H54 (cell line): Measurements from ENCODE around the gene ARL6IP6.
A peak's percentile ranks its signal among the peaks of the same experiment; 100 is the strongest.
"Not testable (repeated sequence)": the region's sequence is repeated elsewhere in the genome, so short reads cannot be mapped to it uniquely, and the experiment has no call there.

Experiments used
- DNase-seq: peaks from one replicate; pipeline ENCODE4 v3.0.0; 2011; ENCODE audit warnings: low spot score, mixed read lengths; ENCODE audit not compliant: insufficient read length
- FAIRE-seq: peaks from 3 replicates; lab custom pipeline; 2011; peaks lifted over from hg19 to GRCh38; lab: Jason Lieb, UNC
- POLR2A ChIP-seq: IDR thresholded peaks from 2 replicates; pipeline ENCODE4 v1.6.1; 2011; ENCODE audit warnings: low read depth, mild to moderate bottlenecking, low read length

The ARL6IP6 gene

DNA sequence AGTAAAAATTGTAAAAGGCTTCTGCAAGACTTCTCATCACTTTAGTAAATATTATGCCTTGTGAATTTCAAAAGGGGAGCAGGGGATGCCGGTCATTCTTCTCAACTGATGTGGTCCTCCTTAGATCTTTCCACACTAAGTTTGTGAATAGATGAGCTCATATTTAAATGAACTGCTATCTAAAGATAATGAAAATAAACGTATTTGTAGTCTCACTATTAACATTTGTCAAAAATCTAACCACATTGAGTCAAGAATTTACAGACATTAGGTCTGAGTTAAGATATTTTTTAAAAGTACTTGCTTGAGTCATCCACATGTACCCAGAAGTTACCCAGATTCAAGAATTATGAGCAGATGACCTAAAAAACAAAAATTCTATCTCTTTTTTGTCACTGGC is 7.7 kb upstream of the ARL6IP6 start:
- FAIRE-seq, result peak; percentile 30
- no peak for TF ChIP-seq POLR2A
- DNase-seq, result no peak

DNA sequence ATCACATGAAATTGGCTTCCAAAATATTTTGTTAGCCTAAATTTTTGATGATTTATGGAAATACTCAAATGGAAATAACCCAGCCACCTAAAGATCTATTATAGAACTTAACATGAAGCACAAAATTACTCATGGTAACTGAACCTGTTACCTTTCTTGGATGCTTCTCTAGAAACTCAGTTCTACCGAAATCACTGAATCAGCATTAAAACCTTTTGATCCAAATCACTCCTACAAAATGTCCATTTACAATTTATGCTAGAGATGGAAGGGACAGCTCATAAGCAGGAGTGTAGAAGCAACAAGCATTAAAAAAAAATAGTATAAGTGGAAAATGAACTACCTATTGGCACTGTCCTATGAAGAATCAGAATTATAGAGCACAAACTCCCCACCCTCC is 3.3 kb upstream of the ARL6IP6 start:
- TF ChIP-seq POLR2A, result no peak
- no peak for DNase-seq
- no peak for FAIRE-seq

DNA sequence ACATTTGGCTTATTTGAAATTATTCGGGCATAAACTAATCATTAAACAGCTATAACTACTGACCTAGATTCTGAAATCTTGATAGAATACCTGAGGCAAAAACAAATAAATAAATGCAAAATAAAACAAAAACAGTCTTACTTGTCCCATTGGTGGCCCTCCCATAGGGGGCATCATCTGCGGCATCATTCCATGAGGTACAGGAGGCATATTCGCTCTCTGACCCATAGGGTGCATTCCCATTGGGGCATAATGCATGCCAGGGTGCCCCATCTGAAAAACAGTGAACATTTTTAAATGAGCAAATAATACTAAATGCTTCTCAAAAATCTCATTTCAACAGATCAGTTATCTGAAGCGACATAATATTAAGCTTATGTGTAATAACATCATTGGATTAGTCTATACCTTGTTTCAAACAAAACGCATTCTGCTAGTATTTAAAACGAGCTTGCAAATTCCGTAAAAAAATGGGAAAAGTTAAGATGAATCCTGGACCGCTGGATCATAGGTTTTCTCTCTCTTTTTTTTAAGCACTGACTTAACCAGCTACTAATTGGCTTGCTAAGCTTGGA is 2.5 kb upstream of the ARL6IP6 start:
- TF ChIP-seq POLR2A, result no peak
- FAIRE-seq (no peak), DNase-seq (no peak)

DNA sequence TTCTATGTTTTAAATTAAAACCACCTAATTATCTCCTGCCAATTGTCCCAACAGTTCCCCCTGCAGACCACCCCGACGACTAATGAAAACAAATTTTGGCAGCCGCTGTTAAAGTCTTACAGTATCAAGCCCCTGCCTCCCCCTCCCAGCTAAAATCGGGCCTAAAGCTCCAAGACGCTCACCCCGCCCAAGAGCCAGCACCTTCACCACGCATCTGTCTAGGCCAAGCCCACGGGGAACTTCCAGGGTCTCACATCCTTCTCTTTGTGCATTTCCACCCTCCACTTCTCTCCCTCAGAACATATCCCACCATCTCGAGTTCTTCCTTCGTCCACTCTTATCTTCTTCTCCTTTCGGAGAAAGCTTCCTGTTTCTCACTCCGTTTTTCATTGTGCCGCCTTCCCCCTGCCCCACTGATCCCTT is 1.6 kb upstream of the ARL6IP6 start:
- TF ChIP-seq POLR2A, result no peak
- FAIRE-seq (no peak), DNase-seq (no peak)

DNA sequence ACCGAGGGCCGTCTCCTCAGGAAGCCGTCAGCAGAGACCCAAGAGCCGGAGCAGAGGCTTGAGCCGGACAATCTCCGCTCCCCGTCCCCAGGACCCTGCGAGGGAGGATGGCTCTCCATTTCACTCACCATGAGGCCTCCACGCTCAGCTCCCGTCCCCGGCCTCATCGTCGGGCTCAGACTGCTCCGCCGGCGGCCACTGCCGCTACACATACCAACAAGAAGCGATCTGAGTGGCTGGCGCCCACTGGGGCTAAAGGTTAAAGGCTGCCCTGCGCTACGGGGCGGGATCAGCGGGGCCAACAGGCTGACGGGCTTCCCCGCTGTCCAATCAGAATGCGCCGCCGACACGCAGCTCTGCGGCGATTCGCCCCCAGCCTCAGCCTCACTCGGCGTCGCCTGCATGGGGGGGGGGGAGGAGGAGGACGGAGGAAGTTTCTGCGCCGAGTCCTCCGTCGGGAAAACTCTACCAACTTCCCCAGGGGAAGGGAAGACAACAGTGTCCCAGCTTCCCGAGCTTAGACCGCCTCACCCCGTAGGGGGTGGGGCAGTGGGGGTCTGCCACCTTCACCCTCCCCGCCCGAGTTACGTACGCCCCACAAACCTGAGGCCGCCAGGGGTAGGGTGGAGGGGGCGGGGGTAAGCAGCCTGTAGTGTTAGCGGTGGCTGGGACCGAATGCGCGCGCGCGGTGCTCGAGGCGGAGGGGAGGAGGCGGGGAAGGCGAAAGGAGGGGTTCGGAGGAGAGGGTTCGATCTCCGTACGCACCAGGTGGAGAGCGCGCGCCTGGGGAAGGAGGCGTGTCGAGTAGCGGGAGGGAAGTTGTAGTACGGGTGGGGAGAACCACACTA is 968 bp upstream of the ARL6IP6 start, which contains the start of gene PRPF40A:
Gene PRPF40A, minus strand, starts transcription at position 234 of the 848 bp plus-strand sequence. Its CDS starts 22 bp downstream, at position 212.
- FAIRE-seq, result peak; percentile 93
- TF ChIP-seq POLR2A, result peak; percentile 64
- peak; percentile 74 for DNase-seq

DNA sequence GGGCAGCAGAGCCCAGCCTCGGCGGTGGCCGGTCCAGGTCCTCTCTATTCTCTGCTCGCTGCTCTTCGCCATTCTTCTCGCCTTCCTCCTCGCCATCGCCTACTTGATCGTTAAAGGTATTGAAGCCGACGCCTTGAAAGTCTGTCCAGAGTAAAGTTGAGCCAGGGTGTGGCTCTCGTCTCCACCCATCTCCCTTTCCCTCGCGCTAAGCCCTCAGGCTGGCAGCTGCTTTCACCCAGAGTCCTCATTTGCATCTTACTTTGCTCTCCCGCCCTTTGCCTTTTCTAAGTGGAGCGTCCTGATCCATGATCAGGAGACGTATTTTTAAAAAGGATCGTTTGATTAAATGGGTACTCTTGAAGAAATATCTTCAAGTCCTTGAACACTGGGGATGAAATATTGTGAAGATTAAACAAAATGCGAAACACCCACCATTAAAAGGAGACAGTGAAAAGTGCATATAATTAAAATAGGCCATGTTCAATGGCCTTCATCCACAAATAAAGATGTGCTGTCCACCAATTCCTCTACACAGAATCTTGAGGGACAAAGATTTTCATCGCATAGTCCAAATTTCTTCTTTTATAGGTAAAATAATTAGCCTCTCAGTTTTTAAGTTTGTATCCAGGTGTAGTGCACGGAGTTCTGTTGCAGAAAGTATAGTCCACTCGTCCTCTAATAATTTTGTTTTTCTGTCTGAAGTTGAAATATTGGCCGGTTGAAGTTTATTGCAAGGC is 657 bp downstream of the ARL6IP6 start:
- peak; percentile 97 for FAIRE-seq

DNA sequence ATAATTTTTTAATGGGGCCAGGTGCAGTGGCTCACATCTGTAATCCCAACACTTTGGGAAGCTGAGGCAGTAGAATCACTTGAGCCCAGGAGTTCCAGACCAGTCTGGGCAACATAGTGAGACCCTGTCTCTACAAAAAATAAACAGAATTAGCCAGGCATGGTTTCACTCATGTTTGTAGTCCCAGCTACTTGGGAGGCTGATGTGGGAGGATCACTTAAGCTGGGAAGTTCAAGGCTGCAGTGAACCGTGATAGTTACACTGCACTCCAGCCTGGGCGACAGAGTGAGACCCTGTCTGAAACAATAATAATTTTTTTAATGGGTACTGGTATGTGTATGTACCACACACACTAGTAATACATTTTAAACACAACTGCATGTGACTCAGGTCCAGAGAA is 2.4 kb downstream of the ARL6IP6 start:
- DNase-seq (no peak), FAIRE-seq (no peak)
- no peak for TF ChIP-seq POLR2A

More for the DNA sequence above, 657 bp downstream of the ARL6IP6 start:
- TF ChIP-seq POLR2A, result no peak
- DNase-seq, result peak; percentile 23

DNA sequence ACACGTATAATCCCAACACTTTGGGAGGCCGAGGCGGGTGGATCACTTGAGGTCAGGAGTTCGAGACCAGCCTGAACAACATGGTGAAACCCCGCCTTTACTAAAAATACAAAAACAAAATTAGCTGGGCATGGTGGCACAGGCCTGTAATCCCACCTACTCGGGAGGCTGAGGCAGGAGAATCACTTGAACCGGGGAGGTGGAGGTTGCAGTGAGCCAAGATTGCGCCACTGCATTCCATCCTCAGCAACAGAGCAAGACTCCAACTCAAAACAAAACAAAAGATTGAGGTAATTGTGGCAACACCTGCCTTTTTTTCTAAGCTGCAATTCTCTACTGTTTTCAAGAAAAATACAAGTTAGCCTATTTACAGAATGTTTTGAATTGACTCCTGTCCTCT is 4.2 kb downstream of the ARL6IP6 start:
- DNase-seq, FAIRE-seq: not testable (repeated sequence)

DNA sequence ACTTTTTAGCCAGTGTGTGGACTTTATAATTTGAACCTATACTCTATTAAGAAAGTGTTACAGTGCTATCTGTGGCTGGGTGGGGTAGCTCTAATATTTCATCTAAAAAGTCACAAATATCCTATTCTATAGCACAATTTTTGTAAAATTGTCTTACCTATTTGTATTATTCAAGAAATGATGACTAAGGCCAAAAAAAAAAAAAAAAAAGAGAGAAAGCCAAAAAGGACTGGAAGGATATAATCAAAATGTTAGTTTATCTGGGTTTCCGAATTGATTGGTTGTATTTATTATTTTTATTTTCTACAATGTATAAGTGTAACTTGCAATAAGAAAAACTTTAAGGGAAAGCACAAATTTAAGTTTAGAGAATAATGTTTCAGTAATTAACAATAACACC is 5.5 kb downstream of the ARL6IP6 start:
- no peak for TF ChIP-seq POLR2A
- no peak for DNase-seq
- no peak for FAIRE-seq

DNA sequence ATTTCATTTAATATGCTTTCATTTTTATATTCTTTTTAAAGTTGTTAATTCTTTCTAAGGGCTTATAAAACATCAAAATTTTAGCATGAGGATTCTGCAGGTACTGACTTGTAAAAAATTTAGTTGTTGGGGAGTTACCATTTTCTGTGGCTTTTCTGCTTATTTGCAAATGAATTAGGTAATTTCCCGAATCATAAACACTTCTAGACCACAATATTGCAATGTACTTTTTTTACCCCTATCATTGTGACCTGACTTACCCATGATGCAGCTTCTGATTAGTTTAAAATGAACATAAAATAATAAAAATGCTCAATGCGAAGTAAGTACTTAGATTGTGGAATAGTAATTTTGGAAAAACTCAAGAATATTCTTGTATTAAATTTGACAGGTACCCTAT is 11.4 kb downstream of the ARL6IP6 start:
- TF ChIP-seq POLR2A, result no peak
- no peak for FAIRE-seq
- no peak for DNase-seq

DNA sequence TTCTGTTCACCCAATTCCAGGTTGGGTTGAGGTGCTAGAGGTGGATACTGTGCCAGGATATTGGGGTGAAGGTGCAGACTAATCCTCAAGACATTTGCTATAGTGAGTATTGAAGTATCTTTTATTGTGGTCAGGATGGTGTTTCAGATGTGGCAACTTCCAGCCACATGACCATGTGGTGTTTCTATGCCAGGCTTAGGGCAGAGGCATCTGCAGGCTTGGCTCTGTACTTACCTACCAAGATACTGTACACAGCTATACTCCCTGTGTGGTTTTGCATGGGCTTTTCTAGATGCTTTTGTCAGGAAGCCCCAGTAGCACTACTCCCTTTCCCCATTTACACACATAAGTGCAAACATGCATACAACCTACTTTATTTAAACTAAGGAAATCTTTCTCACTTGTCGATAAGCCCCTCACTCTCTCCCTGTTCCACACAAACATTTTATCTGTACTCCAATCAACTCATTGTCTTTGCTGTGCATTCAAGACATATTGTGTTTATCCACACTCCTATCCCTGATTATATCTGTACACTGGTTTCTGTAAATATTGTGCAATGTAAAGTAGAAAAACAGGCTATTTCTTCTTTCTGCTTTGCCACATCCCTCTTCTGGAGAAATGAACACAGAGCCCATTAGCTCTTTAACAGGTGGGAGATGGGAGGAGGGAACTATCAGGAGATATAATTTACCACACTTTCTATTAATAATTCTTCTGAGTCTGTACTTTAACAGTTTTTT is 12.3 kb downstream of the ARL6IP6 start:
- FAIRE-seq, result peak; percentile 75
- TF ChIP-seq POLR2A, result no peak
- DNase-seq, result no peak

DNA sequence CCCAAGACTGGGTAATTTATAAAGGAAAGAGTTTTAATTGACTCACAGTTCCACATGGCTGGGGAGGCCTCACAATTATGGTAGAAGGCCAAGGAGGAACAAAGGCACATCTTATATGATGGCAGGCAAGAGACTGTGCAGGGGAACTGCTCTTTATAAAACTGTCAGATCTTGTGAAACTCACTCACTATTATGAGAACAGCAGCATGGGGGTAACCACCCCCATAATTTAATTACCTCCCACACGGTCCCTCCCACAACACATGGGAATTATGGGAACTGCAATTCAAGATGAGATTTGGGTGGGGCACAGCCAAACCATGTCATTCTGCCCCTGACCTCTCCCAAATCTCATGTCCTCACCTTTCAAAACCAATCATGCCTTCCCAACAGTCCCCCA is 19.1 kb downstream of the ARL6IP6 start:
- not testable (repeated sequence) for DNase-seq, FAIRE-seq

DNA sequence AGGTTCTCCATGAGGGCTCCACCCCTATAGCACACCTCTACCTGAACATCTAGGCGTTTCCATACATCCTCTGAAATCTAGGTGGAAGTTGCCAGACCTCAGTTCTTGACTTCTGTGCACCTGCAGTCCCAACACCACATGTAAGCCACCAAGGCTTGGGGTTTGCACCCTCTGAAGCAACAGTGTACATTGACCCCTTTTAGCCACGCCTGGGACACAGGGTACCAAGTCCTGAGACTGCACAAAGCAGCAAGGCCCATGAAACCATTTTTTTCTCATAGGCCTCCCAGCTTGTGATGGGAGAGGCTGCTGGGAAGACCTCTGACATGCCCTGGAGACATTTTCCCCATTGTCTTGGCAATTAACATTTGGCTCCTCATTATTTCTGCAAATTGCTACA is 20.0 kb downstream of the ARL6IP6 start:
- no peak for DNase-seq
- FAIRE-seq, result no peak
- TF ChIP-seq POLR2A, result no peak

DNA sequence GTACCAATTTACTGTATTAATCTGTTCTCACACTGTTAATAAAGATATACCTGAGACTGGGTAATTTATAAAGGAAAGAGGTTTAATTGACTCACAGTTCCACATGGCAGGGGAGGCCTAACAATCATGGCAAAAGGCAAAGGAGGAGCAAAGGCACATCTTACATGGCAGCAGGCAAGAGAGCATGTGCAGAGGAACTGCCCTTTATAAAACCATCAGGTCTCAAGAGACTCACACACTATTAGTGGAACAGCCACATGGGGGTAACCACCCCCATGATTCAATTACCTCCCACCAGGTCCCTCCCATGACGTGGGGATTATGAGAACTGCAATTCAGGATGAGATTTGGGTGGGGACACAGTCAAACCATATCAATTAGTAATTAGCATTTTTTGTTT is 21.3 kb downstream of the ARL6IP6 start:
- FAIRE-seq, result not testable (repeated sequence)

More for the DNA sequence above, 21.3 kb downstream of the ARL6IP6 start:
- DNase-seq, result not testable (repeated sequence)
